IMR-90 (cell line): ENCODE results near the gene LYRM7. TPM values are rescaled to one million over a fixed set of nuclear protein-coding genes. Genes with fewer than 3 reads are reported as not detected.

Experiments
- ATAC-seq: fragments of 200-7000 bp; cut with Tn5 transposase; 2 replicates; pipeline ENCODE4 v1.9.1; 2020; ENCODE audit warnings: low read depth, mild to moderate bottlenecking, moderate library complexity
- BruUV-seq: library from RNA; stranded (reverse); fragments of 400-500 nt; replicated peaks from 2 replicates; lab custom pipeline; 2021; lab: Mats Ljungman, UMichigan
- CTCF ChIA-PET: fragments of 300-600 bp; formaldehyde crosslinking; extraction: SDS; loops from one replicate; lab custom pipeline; 2021; ENCODE audit warnings: antibody characterized with exemption; lab: Yijun Ruan, JAX
- POLR2A ChIA-PET: fragments of 300-600 bp; sonication (Branson Sonifier 250); formaldehyde crosslinking; loops from one replicate; lab custom pipeline; 2022; ENCODE audit warnings: antibody characterized with exemption; ENCODE audit not compliant: unreplicated experiment; lab: Charles Lee
- DNase-seq: peaks from one replicate; pipeline ENCODE4 v3.0.0; 2013
- H2AFZ ChIP-seq: replicated peaks from 2 replicates; pipeline ENCODE3; 2013; ENCODE audit warnings: low read length, mild to moderate bottlenecking; ENCODE audit not compliant: poor library complexity
- H2AK5ac ChIP-seq: 2 replicates; pipeline ENCODE4 v1.6.1; 2013; ENCODE audit warnings: low read depth, low read length, inconsistent platforms
- H2AK9ac ChIP-seq: replicated peaks from 2 replicates; pipeline ENCODE3; 2013; ENCODE audit warnings: mild to moderate bottlenecking, low read depth, low read length, moderate library complexity; ENCODE audit not compliant: poor library complexity
- H2BK120ac ChIP-seq: 2 replicates; pipeline ENCODE4 v1.6.1; 2013; ENCODE audit warnings: low read depth, low read length, inconsistent platforms
- H2BK15ac ChIP-seq: 3 replicates; pipeline ENCODE4 v1.6.1; 2013; ENCODE audit warnings: low read depth, low read length, inconsistent platforms
- H2BK20ac ChIP-seq: 2 replicates; pipeline ENCODE4 v1.6.1; 2013; ENCODE audit warnings: low read depth, mild to moderate bottlenecking, inconsistent platforms, low read length, moderate library complexity
- H2BK5ac ChIP-seq: 2 replicates; pipeline ENCODE4 v1.6.1; 2013; ENCODE audit warnings: mild to moderate bottlenecking, low read depth, low read length, inconsistent platforms; ENCODE audit not compliant: poor library complexity, severe bottlenecking
- H3K14ac ChIP-seq: replicated peaks from 2 replicates; pipeline ENCODE4 v1.6.1; 2013; ENCODE audit warnings: low read depth, low read length, inconsistent platforms
- H3K18ac ChIP-seq: 2 replicates; pipeline ENCODE4 v1.6.1; 2013; ENCODE audit warnings: low read depth, low read length, control low read depth
- H3K23ac ChIP-seq: 2 replicates; pipeline ENCODE4 v1.6.1; 2013; ENCODE audit warnings: low read depth, low read length, inconsistent platforms
- H3K27ac ChIP-seq: 2 replicates; pipeline ENCODE4 v1.5.1; 2013; ENCODE audit warnings: mild to moderate bottlenecking, control low read depth, low read length; ENCODE audit not compliant: insufficient read depth
- H3K27me3 ChIP-seq: 2 replicates; pipeline ENCODE4 v1.6.1; 2013; ENCODE audit warnings: low read length; ENCODE audit not compliant: control insufficient read depth, insufficient read depth
- H3K36me3 ChIP-seq: 2 replicates; pipeline ENCODE4 v1.6.1; 2013; ENCODE audit warnings: low read length, mixed read lengths; ENCODE audit not compliant: control insufficient read depth, insufficient read depth
- H3K4ac ChIP-seq: 2 replicates; pipeline ENCODE4 v1.6.1; 2013; ENCODE audit warnings: low read depth, low read length, inconsistent platforms
- H3K4me1 ChIP-seq: 2 replicates; pipeline ENCODE4 v1.6.1; 2013; ENCODE audit warnings: low read length, mixed read lengths; ENCODE audit not compliant: control insufficient read depth, insufficient read depth
- H3K4me2 ChIP-seq: 2 replicates; pipeline ENCODE4 v1.6.1; 2013; ENCODE audit warnings: low read depth, mild to moderate bottlenecking, control low read depth, low read length, moderate library complexity
- H3K4me3 ChIP-seq: 2 replicates; pipeline ENCODE4 v1.5.1; 2013; ENCODE audit warnings: low read depth, mild to moderate bottlenecking, control low read depth, low read length, moderate library complexity; ENCODE audit not compliant: insufficient read depth
- H3K56ac ChIP-seq: 2 replicates; pipeline ENCODE4 v1.6.1; 2013; ENCODE audit warnings: low read length, inconsistent platforms; ENCODE audit not compliant: insufficient read depth; ENCODE audit errors: extremely low read depth
- H3K79me1 ChIP-seq, 2 experiments: 2 replicates each; pipeline ENCODE4 v1.6.1; 2013; ENCODE audit warnings: low read length in 2 of 2, inconsistent platforms in 1 of 2, low read depth in 1 of 2
- H3K9ac ChIP-seq: 2 replicates; pipeline ENCODE4 v1.6.1; 2013; ENCODE audit warnings: low read depth, low read length, control low read depth
- H3K9me1 ChIP-seq: 2 replicates; pipeline ENCODE4 v1.6.1; 2013; ENCODE audit warnings: low read length, inconsistent platforms; ENCODE audit not compliant: insufficient read depth
- H3K9me3 ChIP-seq: 2 replicates; pipeline ENCODE4 v1.6.1; 2013; ENCODE audit warnings: low read length; ENCODE audit not compliant: control insufficient read depth, insufficient read depth
- H4K20me1 ChIP-seq: 2 replicates; pipeline ENCODE4 v1.6.1; 2013; ENCODE audit warnings: low read length, inconsistent platforms; ENCODE audit not compliant: insufficient read depth
- H4K5ac ChIP-seq: 2 replicates; pipeline ENCODE4 v1.6.1; 2013; ENCODE audit warnings: mild to moderate bottlenecking, low read depth, low read length, control low read depth
- H4K8ac ChIP-seq, 2 experiments: 2 replicates each; pipeline ENCODE4 v1.6.1; 2013; ENCODE audit warnings: low read depth in 2 of 2, low read length in 2 of 2, control low read depth in 1 of 2, inconsistent platforms in 1 of 2
- H4K91ac ChIP-seq: 2 replicates; pipeline ENCODE4 v1.6.1; 2013; ENCODE audit warnings: low read depth, low read length, inconsistent platforms; ENCODE audit not compliant: insufficient read depth
- MAZ ChIP-seq: IDR thresholded peaks from 2 replicates; pipeline ENCODE4 v1.6.1; 2012; ENCODE audit warnings: low read depth, mild to moderate bottlenecking, low read length, improper control_type of control experiment, moderate library complexity, borderline replicate concordance
- SMC3 ChIP-seq: fragments of 150-350 bp; IDR thresholded peaks from 2 replicates; pipeline ENCODE4 v1.6.1; 2016; ENCODE audit warnings: low read depth, mild to moderate bottlenecking, antibody characterized with exemption, low read length, moderate library complexity
- WGBS, 2 experiments: methylation state at CpG; one replicate each; pipeline versions ENCODE4 v1.1.5 to v1.1.7; 2013; ENCODE audit warnings: missing lambda C conversion rate in 2 of 2; ENCODE audit not compliant: insufficient read length in 1 of 2; ENCODE audit errors: extremely low coverage in 2 of 2; 5-methylcytosine and 5-hydroxymethylcytosine counted together
- dilution Hi-C: fragments of 300-500 bp; cut with HindIII; formaldehyde crosslinking; loops from one replicate; pipeline ENCODE4 v1.14.3; 2018; ENCODE audit warnings: low sequenced_read_pairs; ENCODE audit not compliant: unreplicated experiment
- in situ Hi-C: fragments of 300-500 bp; cut with MboI; formaldehyde crosslinking; loops from 3 replicates; pipeline ENCODE4 v1.14.3; 2019; ENCODE audit warnings: low sequenced_read_pairs, inconsistent platforms, mixed read lengths
- intact Hi-C: fragments of 100-400 bp; cut with micrococcal nuclease; formaldehyde crosslinking; loops from 2 replicates; pipeline ENCODE4 v1.10.0; 2022
- polyA plus RNA-seq, 3 experiments: library from polyadenylated mRNA; depleted of rRNA; stranded (reverse); fragments of >200 nt; gene quantifications; 2 replicates each; pipeline ENCODE4 v1.2.3, GENCODE V29; 2012; ENCODE audit warnings: low replicate concordance in 1 of 3
- total RNA-seq: library from RNA; depleted of rRNA; stranded (reverse); fragments of >200 nt; gene quantifications from 2 replicates; pipeline ENCODE4 v1.2.3, GENCODE V29; 2012

The LYRM7 gene
- total and polyA plus RNA-seq, 2 of the 4 experiments (the other 2 are of a cell fraction) = 2.5 to 3.4 TPM

- 100% methylated on average over 1 of the region's 2 CpGs; no CpG with 5 or more reads in 1 of the 2 experiments for WGBS, 2 experiments
- POLR2A ChIA-PET = interaction anchor here (0.6 kb wide), 3 partner anchors 9 to 509 kb away, joined by 3 to 7 read pairs (median 5); no protein-coding TSS in a partner anchor
- H3K4me3 ChIP-seq = no peak overlapping the region
- no peak overlapping the region for H2BK5ac ChIP-seq
- no peak overlapping the region for H3K9ac ChIP-seq
- peaks cover 3% of the 10 kb centered on the region; the same call in 1 of the 2 replicates for H3K4me1 ChIP-seq
- H4K20me1 ChIP-seq = no peaks in the 10 kb centered on the region
- H2BK20ac ChIP-seq = peak overlapping the region; percentile 34; the same call in 1 of the 2 replicates
- TF ChIP-seq MAZ = no peak
- no peak for TF ChIP-seq SMC3
- H3K14ac ChIP-seq = no peak overlapping the region
- H3K27me3 ChIP-seq = no peaks in the 10 kb centered on the region
- H3K23ac ChIP-seq = peak overlapping the region; percentile 42; the same call in 1 of the 2 replicates
- no peak overlapping the region for H2BK120ac ChIP-seq
- no peak overlapping the region for H2BK15ac ChIP-seq
- H3K56ac ChIP-seq = no peak overlapping the region
- H3K4me2 ChIP-seq = no peak overlapping the region
- H3K4ac ChIP-seq = no peak overlapping the region
- no peak overlapping the region; a peak in 1 of 4 replicates for H4K8ac ChIP-seq
- dilution Hi-C loops (no loop called here), intact Hi-C loops (no loop called here), in situ Hi-C loops (no loop called here)
- no peak for ATAC-seq
- no peaks in the 10 kb centered on the region for H3K79me1 ChIP-seq
- no peak overlapping the region for H2AK5ac ChIP-seq
- H2AK9ac ChIP-seq = no peak overlapping the region
- peaks cover 7% of the 10 kb centered on the region; the same call in 1 of the 2 replicates for H3K9me1 ChIP-seq
- no peak overlapping the region for H2AFZ ChIP-seq
- no peak overlapping the region for H4K5ac ChIP-seq
- H3K27ac ChIP-seq = no peak overlapping the region
- no peak overlapping the region for H3K18ac ChIP-seq
- BruUV-seq = no TSS peak
- DNase-seq = no peak
- no peaks in the 10 kb centered on the region for H3K9me3 ChIP-seq
- no peaks in the 10 kb centered on the region for H3K36me3 ChIP-seq
- H4K91ac ChIP-seq = no peak overlapping the region
- CTCF ChIA-PET = no interaction called here
Observed at GRCh38 chr5:131148835-131149234, 21.9 kb upstream of the LYRM7 start.
